ENCODE results near the gene TLN1. TPM values are rescaled to one million over a fixed set of nuclear protein-coding genes. Genes with fewer than 3 reads are reported as not detected.

Gene TLN1
- total and polyA plus RNA-seq, 10 donors, result 79.9 to 881 (median 469) TPM

DNA sequence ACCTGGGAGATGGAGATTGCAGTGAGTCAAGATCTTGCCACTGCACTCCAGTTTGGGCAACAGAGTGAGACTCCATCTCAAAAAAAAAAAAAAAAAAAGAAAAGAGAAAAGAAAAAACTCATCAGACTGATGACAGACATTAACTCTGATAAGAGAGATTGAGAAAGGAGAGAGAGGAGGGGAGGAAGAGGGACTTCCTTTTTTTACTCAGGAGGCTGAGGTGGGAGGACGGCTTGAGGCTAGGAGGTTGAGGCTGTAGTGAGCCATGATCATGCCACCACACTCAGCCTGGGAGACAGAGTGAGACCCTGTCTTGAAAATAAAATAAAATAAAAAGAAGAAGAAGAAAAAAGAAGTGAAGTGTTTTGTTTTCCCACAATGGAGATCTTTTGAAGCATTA lies 31.8 kb upstream of the TLN1 start:
- DNase-seq, result no peak
- intact Hi-C loops (cut with DNase I; ENCODE audit: low total_unique reads), result no loop called here
- Histone ChIP-seq H3K27ac (no peak overlapping the region), H3K36me3 (no peaks in the 10 kb centered on the region), H3K4me3 (no peak overlapping the region), H3K4me1 (peaks cover 1 to 23% (median 5%) of the 10 kb centered on the region in 6 donors), H3K9me3 (no peaks in the 10 kb centered on the region), H3K27me3 (replicated peaks in 1 of 7) (no peaks in the 10 kb centered on the region)
- whole genome bisulfite sequencing, 5 donors, result 90 to 96% (median 92%) methylated on average over 1 of the region's 1 CpG
- TF ChIP-seq, protein P1, sequence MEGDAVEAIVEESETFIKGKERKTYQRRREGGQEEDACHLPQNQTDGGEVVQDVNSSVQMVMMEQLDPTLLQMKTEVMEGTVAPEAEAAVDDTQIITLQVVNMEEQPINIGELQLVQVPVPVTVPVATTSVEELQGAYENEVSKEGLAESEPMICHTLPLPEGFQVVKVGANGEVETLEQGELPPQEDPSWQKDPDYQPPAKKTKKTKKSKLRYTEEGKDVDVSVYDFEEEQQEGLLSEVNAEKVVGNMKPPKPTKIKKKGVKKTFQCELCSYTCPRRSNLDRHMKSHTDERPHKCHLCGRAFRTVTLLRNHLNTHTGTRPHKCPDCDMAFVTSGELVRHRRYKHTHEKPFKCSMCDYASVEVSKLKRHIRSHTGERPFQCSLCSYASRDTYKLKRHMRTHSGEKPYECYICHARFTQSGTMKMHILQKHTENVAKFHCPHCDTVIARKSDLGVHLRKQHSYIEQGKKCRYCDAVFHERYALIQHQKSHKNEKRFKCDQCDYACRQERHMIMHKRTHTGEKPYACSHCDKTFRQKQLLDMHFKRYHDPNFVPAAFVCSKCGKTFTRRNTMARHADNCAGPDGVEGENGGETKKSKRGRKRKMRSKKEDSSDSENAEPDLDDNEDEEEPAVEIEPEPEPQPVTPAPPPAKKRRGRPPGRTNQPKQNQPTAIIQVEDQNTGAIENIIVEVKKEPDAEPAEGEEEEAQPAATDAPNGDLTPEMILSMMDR (IDR thresholded peaks at IDR 0.05 in 8 of 11, conservative IDR thresholded peaks at IDR 0.05 in 3 of 11), result no peak
- TF ChIP-seq POLR2A (IDR thresholded peaks at IDR 0.05), result no peak
- TF ChIP-seq POLR2AphosphoS5 (IDR thresholded peaks at IDR 0.05), result no peak

DNA sequence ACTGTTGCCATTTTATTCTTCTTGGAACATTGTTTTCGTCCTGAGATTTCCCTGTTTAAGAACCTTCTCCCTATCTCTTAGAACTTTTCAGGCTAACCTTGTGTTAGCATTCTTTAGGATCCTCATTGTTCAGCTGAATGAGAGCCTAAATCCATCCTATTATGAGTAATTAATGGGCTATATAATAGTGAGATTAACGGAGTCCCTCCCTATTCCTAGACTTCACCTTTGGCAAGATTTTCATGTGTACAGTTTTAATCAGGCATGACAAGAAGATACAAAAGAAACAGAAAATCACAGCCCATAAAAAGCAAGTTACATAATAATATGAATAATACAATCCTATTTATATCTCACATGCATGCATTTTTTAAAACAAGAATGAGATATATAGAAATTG lies 31.2 kb upstream of the TLN1 start:
- H3K4me3 ChIP-seq, result no peak overlapping the region
- 86 to 98% (median 95%) methylated on average over 2 of the region's 2 CpGs for WGBS, 5 donors
- intact Hi-C loops (cut with DNase I; ENCODE audit: low total_unique reads), result no loop called here
- peaks cover 8 to 29% (median 11%) of the 10 kb centered on the region in 6 donors for H3K4me1 ChIP-seq
- DNase-seq, result no peak
- H3K9me3 ChIP-seq, result no peaks in the 10 kb centered on the region
- no peaks in the 10 kb centered on the region for H3K27me3 ChIP-seq (replicated peaks in 1 of 7)
- H3K36me3 ChIP-seq, result no peaks in the 10 kb centered on the region
- TF ChIP-seq POLR2A (IDR thresholded peaks at IDR 0.05), result no peak
- TF ChIP-seq, protein P1 (IDR thresholded peaks at IDR 0.05 in 8 of 11, conservative IDR thresholded peaks at IDR 0.05 in 3 of 11), result no peak
- no peak for TF ChIP-seq POLR2AphosphoS5 (IDR thresholded peaks at IDR 0.05)
- H3K27ac ChIP-seq, result no peak overlapping the region

- DNase-seq, result no peak
- no peak overlapping the region for H3K27ac ChIP-seq
- no peaks in the 10 kb centered on the region for H3K9me3 ChIP-seq
- peaks cover 0 to under 1% (median 0%) of the 10 kb centered on the region in 6 donors for H3K36me3 ChIP-seq
- peaks cover 24 to 54% (median 32%) of the 10 kb centered on the region in 6 donors for H3K4me1 ChIP-seq
- no peak overlapping the region for H3K4me3 ChIP-seq
- intact Hi-C loops (cut with DNase I; ENCODE audit: low total_unique reads), result no loop called here
- TF ChIP-seq, protein P1 (IDR thresholded peaks at IDR 0.05 in 8 of 11, conservative IDR thresholded peaks at IDR 0.05 in 3 of 11), result no peak
- TF ChIP-seq POLR2A (IDR thresholded peaks at IDR 0.05) (no peak), POLR2AphosphoS5 (IDR thresholded peaks at IDR 0.05) (no peak)
- no peaks in the 10 kb centered on the region for H3K27me3 ChIP-seq (replicated peaks in 1 of 7)
- WGBS, 5 donors, result 41 to 61% (median 53%) methylated on average over 2 of the region's 2 CpGs
These were observed 28.7 kb upstream of the TLN1 start for GRCh38 chr9:35760651-35761050.

GRCh38 chr9:35759795-35760194 lies 27.8 kb upstream of the TLN1 start:
- H3K4me3 ChIP-seq, result no peak overlapping the region
- intact Hi-C loops (cut with DNase I; ENCODE audit: low total_unique reads), result no loop called here
- TF ChIP-seq POLR2AphosphoS5 (IDR thresholded peaks at IDR 0.05) (no peak), POLR2A (IDR thresholded peaks at IDR 0.05) (no peak)
- TF ChIP-seq, protein P1 (IDR thresholded peaks at IDR 0.05 in 8 of 11, conservative IDR thresholded peaks at IDR 0.05 in 3 of 11), result no peak
- H3K27ac ChIP-seq, result no peak overlapping the region
- no peaks in the 10 kb centered on the region for H3K9me3 ChIP-seq
- no peaks in the 10 kb centered on the region for H3K27me3 ChIP-seq (replicated peaks in 1 of 7)
- peaks cover 24 to 61% (median 34%) of the 10 kb centered on the region in 6 donors for H3K4me1 ChIP-seq
- H3K36me3 ChIP-seq, result peaks cover 0 to 9% (median 0%) of the 10 kb centered on the region in 6 donors
- 94 to 98% (median 96%) methylated on average over 4 of the region's 4 CpGs for WGBS, 5 donors
- DNase-seq, result no peak

Data from spleen (tissue), 11 donors.